ENCODE results near the gene TSNAXIP1.

TSNAXIP1 gene

GRCh38 chr16:67782567-67783352 lies 23.9 kb upstream of the TSNAXIP1 start:
- no peak for DNase-seq (ENCODE audit: low read depth)

DNA sequence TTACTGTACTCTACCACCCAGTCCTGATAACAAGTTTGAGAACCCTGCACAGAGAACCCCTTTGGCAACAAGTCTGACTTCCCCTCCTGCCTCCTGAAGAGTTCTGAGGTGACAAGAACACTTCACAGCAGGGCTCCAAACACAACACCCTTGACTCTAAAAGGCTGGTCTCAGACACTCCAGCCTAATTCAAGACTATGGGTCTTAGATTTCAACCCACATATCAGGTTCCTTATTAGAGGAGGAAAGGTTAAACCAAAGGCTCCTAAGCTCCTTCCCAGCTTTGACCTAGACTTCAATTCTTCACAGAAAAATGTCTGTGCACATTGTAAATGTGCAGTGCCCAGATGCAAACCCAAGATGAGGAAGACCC lies 23.4 kb upstream of the TSNAXIP1 start:
- DNase-seq (ENCODE audit: low read depth) = no peak

DNA sequence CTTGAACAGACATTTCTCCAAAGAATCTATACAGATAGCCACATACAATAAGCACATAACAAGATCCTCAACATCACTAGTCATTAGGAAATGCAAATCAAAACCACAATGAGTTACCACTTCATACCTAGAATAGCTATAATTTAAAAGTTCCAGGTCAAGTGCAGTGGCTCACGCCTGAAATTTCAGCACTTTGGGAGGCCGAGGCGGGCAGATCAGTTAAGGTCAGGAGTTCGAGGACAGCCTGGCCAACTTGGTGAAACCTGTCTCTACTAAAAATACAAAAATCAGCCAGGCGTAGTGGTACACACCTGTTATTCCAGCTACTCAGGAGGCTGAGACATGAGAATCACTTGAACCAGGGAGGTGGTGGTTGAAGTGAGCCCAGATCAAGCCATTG lies 20.2 kb upstream of the TSNAXIP1 start:
- no peak for DNase-seq (ENCODE audit: low read depth)

DNA sequence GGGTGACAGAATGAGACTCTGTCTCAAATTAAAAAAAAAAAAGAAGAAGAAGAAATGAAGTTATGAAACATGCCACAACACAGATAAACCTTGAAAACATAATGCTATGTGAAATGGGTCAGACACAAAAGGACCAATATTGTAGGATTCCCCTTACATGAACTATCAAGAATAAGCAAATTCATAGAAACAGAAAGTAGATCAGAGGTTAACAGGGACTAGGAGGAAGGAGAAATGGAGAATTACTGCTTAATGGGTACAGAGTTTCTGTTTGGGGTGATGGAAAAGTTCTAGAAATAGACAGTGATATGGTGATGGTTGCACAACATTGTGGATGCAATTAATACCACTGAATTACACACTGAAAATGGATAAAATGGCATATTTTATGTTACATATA lies 16.6 kb upstream of the TSNAXIP1 start:
- DNase-seq (ENCODE audit: low read depth) = no peak

DNA sequence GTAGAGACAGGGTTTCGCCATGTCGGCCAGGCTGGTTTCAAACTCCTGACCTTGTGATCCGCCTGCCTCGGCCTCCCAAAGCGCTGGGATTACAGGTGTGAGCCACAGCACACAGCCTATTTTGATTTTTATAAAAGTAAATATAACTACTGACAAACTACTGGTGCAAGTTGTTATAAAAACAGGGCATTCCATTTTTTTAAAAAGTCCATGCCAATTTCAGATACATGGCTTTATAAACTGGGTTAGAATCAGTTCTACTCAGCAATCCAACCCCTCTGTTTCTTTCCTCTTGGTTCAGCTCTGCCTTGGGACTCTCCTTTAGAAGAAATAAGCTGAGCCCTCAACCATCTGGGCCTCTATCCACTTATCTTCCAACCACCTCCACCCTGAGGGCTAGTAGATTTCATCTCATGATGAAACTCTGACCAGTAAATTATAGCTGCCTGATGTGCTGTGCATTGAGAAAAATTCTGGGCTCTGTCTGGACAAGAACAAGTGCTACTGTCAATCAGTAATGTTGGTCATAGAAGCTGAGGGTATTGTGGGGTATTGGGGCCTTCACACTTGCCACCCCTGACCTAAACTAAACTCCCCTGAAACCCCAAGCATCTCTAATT lies 10.5 kb upstream of the TSNAXIP1 start:
- DNase-seq (ENCODE audit: low read depth) = no peak

DNA sequence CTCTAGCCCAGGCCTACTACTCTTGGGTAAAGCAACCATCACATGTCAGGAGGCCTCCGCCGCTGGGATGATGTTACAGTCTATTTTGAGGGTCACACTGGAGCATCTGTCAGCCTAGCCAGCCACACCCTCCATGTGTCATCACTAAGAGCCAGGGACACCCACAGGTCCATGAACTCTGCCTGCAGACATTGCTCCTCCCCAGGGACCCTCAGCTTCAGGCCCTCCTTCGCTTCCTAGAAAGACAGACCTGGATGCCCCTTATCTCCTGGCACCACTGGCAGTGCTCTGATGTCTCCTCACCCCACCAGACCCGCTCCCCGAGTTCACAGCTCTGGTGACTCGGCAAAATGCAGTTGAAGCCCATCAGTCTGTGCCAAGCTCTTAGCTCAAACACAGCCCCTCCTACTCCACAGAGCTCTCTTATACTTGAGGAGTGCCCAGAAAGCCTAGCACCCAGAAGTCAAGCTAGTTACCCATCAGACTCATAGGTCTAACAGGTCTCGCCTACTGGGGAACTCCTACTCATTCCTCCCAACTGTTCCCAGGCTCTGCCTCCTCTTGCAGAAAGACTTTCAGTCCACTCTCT lies 6.3 kb upstream of the TSNAXIP1 start:
- no peak for DNase-seq (ENCODE audit: low read depth)

DNA sequence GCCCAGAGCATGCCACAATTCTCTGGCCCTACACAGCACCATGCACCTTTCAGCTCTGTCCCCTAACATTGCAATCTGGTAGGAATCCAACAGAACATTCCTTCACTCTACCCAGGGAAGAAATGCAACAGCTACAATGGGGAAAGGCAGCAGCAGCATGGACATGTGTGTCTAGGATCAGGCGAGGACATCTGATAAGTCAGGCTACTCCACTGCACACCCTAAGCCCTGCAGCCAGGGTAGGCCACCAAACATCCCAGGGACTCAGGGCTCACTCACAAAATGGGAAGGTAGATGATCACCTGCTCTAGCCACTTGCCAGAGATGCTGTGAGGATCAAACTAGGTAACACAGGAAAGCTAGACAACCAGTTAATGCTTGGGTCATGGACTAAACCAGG lies 5.4 kb upstream of the TSNAXIP1 start:
- no peak for DNase-seq (ENCODE audit: low read depth)

DNA sequence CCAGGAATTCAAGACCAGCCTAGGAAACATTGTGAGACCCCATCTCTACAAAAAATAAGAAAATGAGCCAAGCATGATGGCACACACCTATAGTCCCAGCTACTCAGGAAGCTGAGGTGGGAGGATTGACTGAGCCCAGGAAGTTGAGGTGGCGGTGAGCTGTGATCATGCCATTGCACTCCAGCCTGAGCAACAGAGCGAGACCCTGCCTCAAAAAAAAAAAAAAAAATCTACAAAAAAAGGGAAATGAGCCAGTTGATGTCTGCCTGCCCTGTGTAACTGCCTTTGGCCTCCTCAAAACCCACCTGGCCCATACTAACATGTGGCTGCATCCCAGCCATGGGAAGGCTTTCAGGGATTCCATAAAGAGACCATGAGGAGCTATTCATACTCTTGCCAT lies 4.8 kb upstream of the TSNAXIP1 start:
- no peak for DNase-seq (ENCODE audit: low read depth)

DNA sequence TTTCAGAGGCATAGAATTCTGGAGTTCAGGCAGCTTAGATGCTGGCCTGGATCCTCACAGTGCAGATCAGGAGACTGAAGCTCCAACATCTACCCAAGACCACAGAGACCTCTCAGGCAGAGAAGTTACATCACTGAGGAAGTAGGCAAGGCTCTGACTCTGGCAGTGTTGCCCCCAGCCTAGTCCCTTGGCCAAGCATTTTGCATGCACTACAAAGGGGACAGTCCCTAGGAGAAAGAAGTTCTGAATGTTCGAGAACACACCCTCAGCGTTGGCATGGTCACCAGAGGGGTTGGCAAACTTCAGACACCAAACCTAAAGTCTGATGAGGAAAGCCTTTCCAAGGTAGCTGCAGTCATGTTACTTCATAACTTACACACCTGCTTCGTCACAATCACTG lies 2.8 kb upstream of the TSNAXIP1 start:
- DNase-seq (ENCODE audit: low read depth) = no peak

DNA sequence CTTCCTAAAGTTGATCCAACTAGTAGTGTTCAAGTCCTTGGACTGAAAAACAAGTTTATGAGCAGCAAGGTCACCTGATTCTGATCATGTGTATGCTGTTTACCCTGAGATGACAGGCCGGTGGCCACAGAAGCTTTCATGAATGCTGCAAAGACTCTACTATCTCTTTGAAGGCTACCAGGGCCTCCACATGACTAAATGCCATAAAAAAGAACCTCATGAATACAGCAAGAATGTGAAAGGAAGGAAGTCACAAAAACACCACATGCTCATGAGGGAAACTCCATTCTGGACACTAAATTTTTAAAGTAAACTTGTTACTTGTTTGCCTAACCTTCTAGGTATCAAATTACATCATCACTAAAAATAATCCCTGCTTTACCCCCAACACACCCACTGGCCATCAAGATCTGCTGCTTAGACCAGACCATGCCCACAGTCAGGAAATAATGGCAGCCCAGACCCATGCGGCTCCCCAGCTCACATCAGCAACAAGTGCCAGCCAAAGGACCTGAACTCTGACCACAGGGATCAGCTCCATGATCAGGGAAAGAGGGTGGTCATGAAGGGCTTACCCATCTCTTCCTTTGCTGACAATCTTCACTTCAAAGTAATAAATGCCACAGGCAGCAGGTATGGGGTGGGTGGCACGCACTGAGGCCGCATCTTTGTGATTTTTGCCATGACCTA lies 1.7 kb upstream of the TSNAXIP1 start:
- DNase-seq (ENCODE audit: low read depth) = no peak

DNA sequence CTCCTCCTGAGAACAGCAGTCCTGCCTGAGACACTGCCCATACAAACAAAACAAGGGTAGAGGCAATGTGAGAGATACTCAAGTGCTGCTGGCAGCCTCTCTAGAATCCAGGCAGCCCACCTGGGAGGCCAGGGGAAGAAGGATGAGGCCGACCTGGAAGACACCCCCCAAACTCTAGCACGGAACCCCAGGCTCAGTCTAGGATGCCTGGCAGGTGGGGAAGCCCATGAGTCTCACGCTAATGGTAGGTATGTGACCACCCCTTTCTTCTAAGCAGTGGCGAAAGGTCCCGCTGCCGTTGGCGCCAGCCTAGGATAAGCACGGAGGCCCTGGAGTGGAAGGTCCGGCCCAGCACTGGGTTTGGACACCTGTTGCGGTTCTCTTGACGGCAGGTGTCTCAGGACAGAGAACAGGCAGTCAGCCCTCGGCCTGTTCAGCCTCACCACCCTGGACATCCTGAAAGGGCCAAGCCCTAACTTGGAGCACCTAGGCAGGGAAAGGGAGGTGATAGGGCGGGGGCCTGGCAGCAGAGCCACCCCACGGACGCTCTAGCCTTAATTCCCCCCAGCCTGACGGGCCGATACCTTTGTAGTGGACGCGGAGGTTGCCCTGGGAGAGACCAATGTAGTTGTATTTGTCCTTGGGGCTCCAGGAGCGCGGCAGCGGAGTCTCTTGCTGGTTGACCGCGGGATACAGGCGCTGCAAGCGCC lies 816 bp upstream of the TSNAXIP1 start:
- DNase-seq (ENCODE audit: low read depth) = no peak

DNA sequence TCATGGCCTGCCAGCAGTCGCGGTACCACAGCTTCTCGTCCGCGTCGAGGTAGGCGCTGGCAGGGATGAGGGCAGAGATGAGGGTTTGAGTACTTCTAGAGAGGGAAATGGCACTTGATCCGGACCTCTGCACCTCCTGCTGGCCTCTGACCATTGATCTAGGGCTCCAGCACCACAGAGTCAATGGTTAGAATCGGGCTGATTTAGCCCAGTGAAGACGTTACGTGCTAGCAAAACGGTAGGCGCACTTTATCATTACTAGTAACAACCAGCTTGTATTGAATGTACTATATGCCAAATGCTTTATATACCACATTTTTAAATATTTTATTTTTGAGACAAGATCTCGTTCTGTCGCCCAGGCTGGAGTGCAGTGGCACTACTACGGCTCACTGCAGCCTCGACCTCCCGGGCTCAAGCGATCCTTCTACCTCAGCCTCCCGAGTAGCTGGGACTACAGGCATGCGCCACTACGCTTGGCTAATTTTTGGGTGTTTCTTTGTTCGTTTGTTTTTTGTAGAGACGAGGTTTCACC lies 526 bp downstream of the TSNAXIP1 start:
- no peak for DNase-seq (ENCODE audit: low read depth)

DNA sequence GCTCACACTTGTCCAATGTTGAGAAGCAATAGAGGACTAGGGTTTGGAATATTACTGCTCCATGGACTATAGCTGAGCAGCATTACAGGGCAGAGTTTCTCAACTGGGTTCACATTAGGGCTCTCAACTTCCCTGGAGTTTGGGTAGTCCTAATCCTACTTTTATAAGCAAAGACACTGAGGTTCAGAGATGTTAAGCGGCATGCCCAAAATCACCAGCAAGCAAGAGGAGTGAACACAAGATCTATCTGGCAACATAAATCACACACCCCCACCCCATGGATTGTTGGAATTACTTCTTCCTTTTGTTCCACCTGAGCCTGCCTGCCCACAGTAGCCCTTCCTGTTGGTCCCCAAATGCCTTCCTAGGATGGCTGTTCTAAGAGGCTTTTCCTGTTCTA lies 5.2 kb downstream of the TSNAXIP1 start:
- DNase-seq (ENCODE audit: low read depth) = no peak

DNA sequence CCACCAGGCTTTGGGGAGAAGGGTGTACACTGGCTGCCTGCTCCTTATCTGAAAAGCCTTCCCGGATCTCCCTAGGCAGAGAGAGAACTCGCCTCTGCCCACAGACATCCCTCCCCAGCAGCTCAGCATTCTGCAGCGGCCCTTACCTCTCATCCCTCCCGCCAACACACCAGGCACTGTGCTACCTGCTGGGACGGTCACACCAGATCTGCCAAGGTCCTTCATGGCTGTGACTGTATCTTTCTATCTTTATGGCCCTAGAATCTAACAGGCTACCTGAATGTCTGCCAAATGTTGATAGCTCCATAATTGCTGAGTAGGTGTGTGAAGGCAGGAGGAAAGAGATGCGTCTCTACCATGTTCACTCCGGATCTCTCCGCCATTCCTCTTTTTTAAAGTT lies 7.9 kb downstream of the TSNAXIP1 start:
- no peak for DNase-seq (ENCODE audit: low read depth)

DNA sequence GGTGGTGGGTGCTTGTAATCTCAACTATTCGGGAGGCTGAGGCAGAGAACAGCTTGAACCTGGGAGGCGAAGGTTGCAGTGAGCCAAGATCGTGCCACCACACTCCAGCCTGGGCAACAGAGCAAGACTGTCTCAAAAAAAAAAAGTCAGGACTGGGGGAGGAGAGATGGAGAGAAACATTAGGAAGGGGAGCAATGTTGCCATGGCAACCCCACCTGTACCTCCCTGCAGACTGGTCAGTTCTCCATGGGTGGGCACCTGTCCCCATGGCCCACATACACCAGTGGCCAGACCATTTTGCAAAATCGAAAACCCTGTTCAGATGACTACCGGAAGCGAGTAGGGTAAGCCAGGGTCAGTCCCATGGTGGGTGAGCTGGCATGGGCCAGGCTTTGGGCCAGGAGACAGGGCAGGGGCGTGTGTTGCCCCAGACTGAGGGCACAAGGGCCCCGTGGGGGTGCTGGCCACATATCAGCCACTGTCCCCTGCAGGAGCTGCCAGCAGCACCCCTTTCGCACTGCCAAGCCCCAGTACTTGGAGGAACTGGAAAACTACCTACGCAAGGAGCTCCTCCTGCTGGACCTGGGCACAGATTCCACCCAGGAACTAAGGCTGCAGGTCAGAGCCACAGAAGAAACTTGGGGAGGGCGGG lies 14.0 kb downstream of the TSNAXIP1 start:
- DNase-seq (ENCODE audit: low read depth) = no peak

DNA sequence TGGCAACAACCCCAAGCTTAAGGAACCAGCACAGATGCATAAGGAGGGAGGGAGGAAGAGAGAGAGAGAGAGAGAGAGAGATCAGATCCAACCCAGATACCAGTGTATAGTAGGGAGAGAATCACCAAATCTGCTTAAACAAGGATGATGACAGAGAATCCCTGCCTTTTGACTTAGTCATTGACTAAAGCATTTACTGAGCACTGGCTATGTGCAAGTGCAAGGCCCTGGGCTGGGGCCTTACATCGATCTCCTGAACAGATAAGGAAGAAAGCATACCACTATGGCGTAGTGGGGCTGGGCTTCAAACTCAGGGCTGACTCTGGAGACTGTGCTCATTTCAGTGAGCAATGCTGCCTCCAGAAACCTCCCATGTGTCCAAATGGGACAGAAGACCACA lies 15.8 kb downstream of the TSNAXIP1 start:
- no peak for DNase-seq (ENCODE audit: low read depth)

DNA sequence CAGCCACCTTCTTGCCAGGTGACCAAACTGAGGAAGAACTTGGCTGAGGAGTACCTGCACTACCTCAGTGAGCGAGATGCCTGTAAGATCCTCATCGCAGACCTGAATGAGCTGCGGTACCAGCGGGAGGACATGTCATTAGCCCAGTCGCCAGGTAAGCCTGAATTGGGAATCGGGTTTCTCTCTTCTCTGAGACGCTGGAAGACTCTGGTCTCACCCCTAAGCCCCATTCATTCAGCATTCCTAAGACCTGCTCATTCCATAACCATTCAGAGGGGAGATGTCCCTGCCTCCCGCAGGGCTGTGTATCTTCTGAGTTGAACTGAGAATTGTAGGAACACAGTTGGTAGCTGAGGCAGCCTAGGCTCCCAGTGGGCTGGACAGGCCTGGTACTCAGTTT lies 18.4 kb downstream of the TSNAXIP1 start:
- DNase-seq (ENCODE audit: low read depth) = no peak

GRCh38 chr16:67825906-67826305 lies 19.2 kb downstream of the TSNAXIP1 start:
- DNase-seq (ENCODE audit: low read depth) = no peak

DNA sequence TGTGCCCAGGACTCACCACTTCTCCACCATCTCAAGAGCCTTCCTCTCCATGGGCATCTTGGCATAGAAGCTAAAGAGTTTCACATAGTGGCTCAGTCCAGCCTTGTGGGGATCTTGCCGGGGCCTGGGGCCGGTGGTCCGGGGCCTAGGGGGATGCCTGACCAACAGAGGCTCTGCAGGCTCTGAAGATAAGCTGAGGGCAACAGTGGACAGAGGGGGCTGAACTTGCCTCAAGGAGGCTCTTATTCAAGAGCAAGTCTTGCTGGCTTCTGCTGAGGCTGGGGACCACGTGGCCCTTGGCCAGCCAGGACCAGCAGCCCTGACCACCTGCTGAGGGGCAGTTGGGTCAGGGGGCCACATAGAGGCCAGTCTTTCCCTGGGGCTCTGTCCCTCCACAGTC lies 22.0 kb downstream of the TSNAXIP1 start:
- no peak for DNase-seq (ENCODE audit: low read depth)

GRCh38 chr16:67833030-67833414 lies 26.3 kb downstream of the TSNAXIP1 start:
- DNase-seq (ENCODE audit: low read depth) = no peak

- peak; percentile 87 for DNase-seq (ENCODE audit: low read depth)
These were observed 26.9 kb downstream of the TSNAXIP1 start for GRCh38 chr16:67833415-67834241.

Measured in stimulated activated CD8-positive, alpha-beta memory T cell treated with anti-CD3 and anti-CD28 coated beads, Interleukin-15, amount 100 ng/mL, for 1 hour (primary cell).